H9 (cell line): ENCODE measurements around the gene MAP2. TPM values are rescaled to one million over a fixed set of nuclear protein-coding genes. Genes with fewer than 3 reads are reported as not detected.

ENCODE experiments used
- DNase-seq: peaks from one replicate; pipeline ENCODE4 v3.0.0-alpha.2; 2017
- H2AFZ ChIP-seq: one replicate; pipeline ENCODE4 v1.6.1; 2013; ENCODE audit warnings: mild to moderate bottlenecking, low read length, control low read depth, moderate library complexity
- H2AK5ac ChIP-seq: 2 replicates; pipeline ENCODE4 v1.6.1; 2013; ENCODE audit warnings: low read length, control low read depth, mixed read lengths; ENCODE audit not compliant: insufficient read length
- H2BK120ac ChIP-seq: one replicate; pipeline ENCODE4 v1.6.1; 2013; ENCODE audit warnings: low read depth, mild to moderate bottlenecking, low read length, control low read depth, inconsistent platforms; ENCODE audit not compliant: poor library complexity, severe bottlenecking
- H2BK12ac ChIP-seq: 2 replicates; pipeline ENCODE4 v1.6.1; 2013; ENCODE audit warnings: low read length, control low read depth, mixed read lengths, low read depth; ENCODE audit not compliant: insufficient read length
- H2BK15ac ChIP-seq: 2 replicates; pipeline ENCODE4 v1.6.1; 2013; ENCODE audit warnings: low read depth, low read length, control low read depth
- H2BK20ac ChIP-seq: one replicate; pipeline ENCODE4 v1.6.1; 2013; ENCODE audit warnings: low read depth, mild to moderate bottlenecking, low read length, control low read depth, inconsistent platforms; ENCODE audit not compliant: poor library complexity, severe bottlenecking
- H2BK5ac ChIP-seq: 2 replicates; pipeline ENCODE4 v1.6.1; 2013; ENCODE audit warnings: low read length, control low read depth, mixed read lengths; ENCODE audit not compliant: insufficient read length
- H3K14ac ChIP-seq: 2 replicates; pipeline ENCODE4 v1.6.1; 2013; ENCODE audit warnings: low read length, control low read depth; ENCODE audit not compliant: insufficient read depth
- H3K18ac ChIP-seq: 2 replicates; pipeline ENCODE4 v1.6.1; 2013; ENCODE audit warnings: low read depth, mild to moderate bottlenecking, mixed read lengths, low read length, control low read depth; ENCODE audit not compliant: insufficient read length
- H3K23ac ChIP-seq: 2 replicates; pipeline ENCODE4 v1.6.1; 2013; ENCODE audit warnings: low read length, control low read depth, mixed read lengths, low read depth; ENCODE audit not compliant: insufficient read length
- H3K23me2 ChIP-seq: 2 replicates; pipeline ENCODE4 v1.6.1; 2013; ENCODE audit warnings: low read depth, mild to moderate bottlenecking, mixed read lengths, low read length, control low read depth; ENCODE audit not compliant: insufficient read length, poor library complexity, severe bottlenecking
- H3K27ac ChIP-seq: 2 replicates; pipeline ENCODE4 v1.5.1; 2013; ENCODE audit warnings: low read length, control low read depth, mixed read lengths, low read depth; ENCODE audit not compliant: insufficient read length
- H3K27me3 ChIP-seq: 2 replicates; pipeline ENCODE4 v1.6.1; 2013; ENCODE audit warnings: low read length, control low read depth, inconsistent platforms; ENCODE audit not compliant: insufficient read depth
- H3K4ac ChIP-seq: 2 replicates; pipeline ENCODE4 v1.6.1; 2013; ENCODE audit warnings: low read depth, mild to moderate bottlenecking, control low read depth, inconsistent platforms, low read length, moderate library complexity
- H3K4me1 ChIP-seq: 2 replicates; pipeline ENCODE4 v1.6.1; 2013; ENCODE audit warnings: low read length, control low read depth, inconsistent platforms; ENCODE audit not compliant: insufficient read depth
- H3K4me2 ChIP-seq: 2 replicates; pipeline ENCODE4 v1.6.1; 2013; ENCODE audit warnings: low read length, control low read depth, mixed read lengths; ENCODE audit not compliant: insufficient read length, insufficient read depth
- H3K56ac ChIP-seq: 2 replicates; pipeline ENCODE4 v1.6.1; 2013; ENCODE audit warnings: low read depth, mild to moderate bottlenecking, mixed read lengths, low read length, control low read depth; ENCODE audit not compliant: insufficient read length
- H3K79me1 ChIP-seq: 2 replicates; pipeline ENCODE4 v1.6.1; 2013; ENCODE audit warnings: low read depth, mild to moderate bottlenecking, moderate library complexity, low read length, control low read depth, inconsistent platforms; ENCODE audit not compliant: insufficient read depth, poor library complexity, severe bottlenecking
- H3K79me2 ChIP-seq: 2 replicates; pipeline ENCODE4 v1.6.1; 2013; ENCODE audit warnings: low read length, control low read depth, inconsistent platforms; ENCODE audit not compliant: insufficient read depth
- H3K9ac ChIP-seq: 2 replicates; pipeline ENCODE4 v1.6.1; 2013; ENCODE audit warnings: low read length, control low read depth, mixed read lengths; ENCODE audit not compliant: insufficient read length; ENCODE audit errors: extremely low read depth
- H3K9me3 ChIP-seq: one replicate; pipeline ENCODE4 v1.6.1; 2013; ENCODE audit warnings: low read depth, low read length, inconsistent platforms; ENCODE audit not compliant: control insufficient read depth
- H3T11ph ChIP-seq: one replicate; pipeline ENCODE4 v1.6.1; 2013; ENCODE audit warnings: mild to moderate bottlenecking, low read length, control low read depth, inconsistent platforms
- H4K20me1 ChIP-seq: one replicate; pipeline ENCODE4 v1.6.1; 2013; ENCODE audit not compliant: control insufficient read depth, insufficient read length, insufficient read depth
- H4K5ac ChIP-seq: 2 replicates; pipeline ENCODE4 v1.6.1; 2013; ENCODE audit warnings: low read depth, mild to moderate bottlenecking, mixed read lengths, low read length, control low read depth; ENCODE audit not compliant: insufficient read length
- H4K8ac ChIP-seq: replicated peaks from 2 replicates; pipeline ENCODE4 v1.6.1; 2013; ENCODE audit warnings: low read length, control low read depth, mixed read lengths, low read depth; ENCODE audit not compliant: insufficient read length
- H4K91ac ChIP-seq: 2 replicates; pipeline ENCODE4 v1.6.1; 2013; ENCODE audit warnings: low read depth, mild to moderate bottlenecking, moderate library complexity, mixed read lengths, low read length, control low read depth; ENCODE audit not compliant: insufficient read length
- H3K27ac Mint-ChIP-seq, 3 experiments: 2 replicates in 2 of 3; 3 replicates in 1 of 3; pipeline ENCODE4 v1.8.0; 2020 to 2021; ENCODE audit warnings: mixed read lengths in 3 of 3, mild to moderate bottlenecking in 1 of 3, moderate library complexity in 1 of 3
- H3K27me3 Mint-ChIP-seq: 2 replicates; pipeline ENCODE4 v1.8.0; 2021; ENCODE audit warnings: low read depth, mild to moderate bottlenecking, moderate library complexity, mixed read lengths
- H3K36me3 Mint-ChIP-seq, 3 experiments: 2 replicates in 2 of 3; 3 replicates in 1 of 3; pipeline ENCODE4 v1.8.0; 2020 to 2021; ENCODE audit warnings: low read depth in 3 of 3, mixed read lengths in 3 of 3; ENCODE audit not compliant: insufficient read depth in 1 of 3
- H3K4me1 Mint-ChIP-seq, 2 experiments: 2 replicates each; pipeline ENCODE4 v1.8.0; 2020; ENCODE audit warnings: mixed read lengths in 2 of 2
- H3K4me3 Mint-ChIP-seq, 2 experiments: 2 replicates in 1 of 2; 3 replicates in 1 of 2; pipeline ENCODE4 v1.8.0; 2020 to 2021; ENCODE audit warnings: mild to moderate bottlenecking in 2 of 2, mixed read lengths in 2 of 2, moderate library complexity in 1 of 2
- H3K9me3 Mint-ChIP-seq, 2 experiments: 2 replicates in 1 of 2; 3 replicates in 1 of 2; pipeline ENCODE4 v1.8.0; 2020; ENCODE audit warnings: mild to moderate bottlenecking in 2 of 2, mixed read lengths in 2 of 2, moderate library complexity in 1 of 2
- CTCF ChIP-seq: fragments of 200-600 bp; sonication (generic); conservative IDR thresholded peaks from 3 replicates; pipeline ENCODE4 v1.8.0; 2021; ENCODE audit warnings: antibody characterized with exemption, mild to moderate bottlenecking
- WGBS: extraction: QIAGEN DNeasy Blood & Tissue Kit; methylation state at CpG from one replicate; pipeline ENCODE4 v1.1.7; 2013; ENCODE audit warnings: missing lambda C conversion rate, low lambda C conversion rate, mixed read lengths; ENCODE audit not compliant: insufficient read length; ENCODE audit errors: extremely low coverage; 5-methylcytosine and 5-hydroxymethylcytosine counted together
- total RNA-seq: library from RNA; stranded (reverse); gene quantifications from 2 replicates; pipeline ENCODE4 v1.2.1, GENCODE V29; 2021

MAP2 gene
- total RNA-seq, 1 experiment from 2014 or later = 0.87 TPM

GRCh38 chr2:209763106-209763505, 339.3 kb downstream of the MAP2 start:
- no peaks in the 10 kb centered on the region for H3K9me3 ChIP-seq
- no CpG with 5 or more reads among the region's 3 CpGs for WGBS

More at GRCh38 chr2:209763106-209763505, 339.3 kb downstream of the MAP2 start:
- no peak overlapping the region for H3K56ac ChIP-seq
- H2BK20ac ChIP-seq = no peak overlapping the region
- H3K14ac ChIP-seq = no peak overlapping the region
- TF ChIP-seq CTCF = no peak
- Mint-ChIP-seq H3K4me3 (no peak overlapping the region), H3K27me3 (peaks cover 98% of the 10 kb centered on the region), H3K36me3 (no peaks in the 10 kb centered on the region), H3K9me3 (peaks cover 0 to 11% of the 10 kb centered on the region in 2 experiments; a peak in 3 of 5 replicates), H3K4me1 (no peaks in the 10 kb centered on the region), H3K27ac (no peak overlapping the region)
- H2BK120ac ChIP-seq = no peak overlapping the region
- no peak overlapping the region for H3K4ac ChIP-seq
- DNase-seq = no peak
- H3K4me2 ChIP-seq = no peak overlapping the region
- no peak overlapping the region for H2BK12ac ChIP-seq
- H3K4me1 ChIP-seq = no peaks in the 10 kb centered on the region
- H2BK15ac ChIP-seq = no peak overlapping the region
- no peak overlapping the region for H2AFZ ChIP-seq
- no peaks in the 10 kb centered on the region for H3K79me2 ChIP-seq
- H2AK5ac ChIP-seq = no peak overlapping the region
- no peak overlapping the region for H4K8ac ChIP-seq
- no peak overlapping the region for H3K9ac ChIP-seq
- H3K23me2 ChIP-seq = no peaks in the 10 kb centered on the region
- no peak overlapping the region for H4K91ac ChIP-seq
- H3K27me3 ChIP-seq = peaks cover 44% of the 10 kb centered on the region
- H3K18ac ChIP-seq = no peak overlapping the region
- H3K23ac ChIP-seq = no peak overlapping the region
- no peaks in the 10 kb centered on the region for H4K20me1 ChIP-seq
- no peaks in the 10 kb centered on the region for H3K79me1 ChIP-seq
- no peak overlapping the region for H3T11ph ChIP-seq
- H3K27ac ChIP-seq = no peak overlapping the region
- H2BK5ac ChIP-seq = no peak overlapping the region
- no peak overlapping the region for H4K5ac ChIP-seq
